H7 (cell line): Measurements from ENCODE around the gene NAGK. TPM values are rescaled to one million over a fixed set of nuclear protein-coding genes. Genes with fewer than 3 reads are reported as not detected.
"Not testable (repeated sequence)": the region's sequence is repeated elsewhere in the genome, so short reads cannot be mapped to it uniquely, and the experiment has no call there.

Experiments
- DNase-seq: peaks from one replicate; pipeline ENCODE4 v3.0.0; 2012
- H3K27me3 ChIP-seq: 2 replicates; pipeline ENCODE4 v1.6.0; 2011; ENCODE audit warnings: mild to moderate bottlenecking, low read length; ENCODE audit not compliant: control insufficient read depth, insufficient read depth
- H3K36me3 ChIP-seq: replicated peaks from 2 replicates; pipeline ENCODE4 v1.5.1; 2011; ENCODE audit warnings: low read length; ENCODE audit not compliant: control insufficient read depth, insufficient read depth
- H3K4me3 ChIP-seq: 2 replicates; pipeline ENCODE4 v1.5.1; 2011; ENCODE audit warnings: low read depth, mild to moderate bottlenecking, control low read depth, low read length, moderate library complexity; ENCODE audit not compliant: insufficient read depth
- total RNA-seq: library from RNA; depleted of rRNA; stranded (reverse); fragments of >200 nt; shearing (Covaris generic); gene quantifications from 2 replicates; pipeline ENCODE4 v1.2.3, GENCODE V29; 2014

NAGK gene
- total RNA-seq, 1 experiment from 2014 or later, result 51.7 TPM

GRCh38 chr2:71082402-71083252 is 14.2 kb downstream of the NAGK start:
- DNase-seq, result no peak
- Histone ChIP-seq H3K27me3 (no peaks in the 10 kb centered on the region), H3K4me3 (no peak overlapping the region), H3K36me3 (peaks cover 3% of the 10 kb centered on the region)

DNA sequence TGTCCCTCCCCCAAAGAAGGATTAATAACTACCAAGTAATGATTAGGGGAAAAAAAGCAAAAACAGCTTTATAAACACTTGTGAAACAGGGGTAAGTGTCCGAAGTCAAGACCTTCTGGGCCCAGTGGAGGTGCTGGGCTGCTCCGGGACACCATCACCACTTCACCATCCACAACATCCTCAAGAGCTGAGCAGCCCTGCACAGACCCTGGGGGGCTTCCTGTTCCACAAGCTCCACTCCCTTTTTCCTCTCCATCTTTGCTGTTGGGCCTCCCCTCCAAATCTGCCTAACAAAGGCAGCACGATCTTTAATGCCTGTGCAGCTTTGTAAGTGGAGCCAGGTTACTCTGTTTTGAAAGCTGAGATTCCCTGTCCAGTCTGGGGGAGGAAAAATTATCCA is 14.8 kb downstream of the NAGK start:
- DNase-seq, H3K36me3 ChIP-seq: not testable (repeated sequence)

DNA sequence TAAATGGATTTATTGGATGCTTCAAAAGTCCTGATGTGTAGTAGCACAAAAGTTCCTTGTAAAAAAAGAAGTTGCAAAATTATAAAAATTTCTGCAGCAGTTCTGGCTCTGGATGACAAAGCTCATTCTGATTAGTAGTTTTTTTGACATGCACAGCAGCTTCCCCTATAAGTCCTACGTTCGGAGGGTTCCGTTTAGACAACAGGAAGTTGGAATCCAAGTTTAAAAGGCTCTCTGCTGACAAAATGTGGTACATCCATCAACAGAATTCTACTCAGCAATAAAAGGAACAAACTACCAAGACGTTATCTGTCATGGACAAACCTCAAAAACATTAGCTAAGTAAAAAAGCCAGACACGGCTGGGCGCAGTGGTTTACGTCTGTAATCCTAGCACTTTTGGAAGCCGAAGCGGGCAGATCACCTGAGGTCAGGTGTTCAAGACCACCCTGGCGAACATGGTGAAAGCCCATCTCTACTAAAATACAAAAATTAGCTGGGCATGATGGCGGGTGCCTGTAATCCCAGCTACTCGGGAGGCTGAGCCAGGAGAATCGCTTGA is 15.4 kb downstream of the NAGK start:
- not testable (repeated sequence) for H3K27me3 ChIP-seq, DNase-seq, H3K4me3 ChIP-seq, H3K36me3 ChIP-seq

More for the DNA sequence above, 14.8 kb downstream of the NAGK start:
- not testable (repeated sequence) for H3K4me3 ChIP-seq, H3K27me3 ChIP-seq

GRCh38 chr2:71085325-71086003 is 17.0 kb downstream of the NAGK start:
- not testable (repeated sequence) for H3K27me3 ChIP-seq, H3K36me3 ChIP-seq, DNase-seq, H3K4me3 ChIP-seq

DNA sequence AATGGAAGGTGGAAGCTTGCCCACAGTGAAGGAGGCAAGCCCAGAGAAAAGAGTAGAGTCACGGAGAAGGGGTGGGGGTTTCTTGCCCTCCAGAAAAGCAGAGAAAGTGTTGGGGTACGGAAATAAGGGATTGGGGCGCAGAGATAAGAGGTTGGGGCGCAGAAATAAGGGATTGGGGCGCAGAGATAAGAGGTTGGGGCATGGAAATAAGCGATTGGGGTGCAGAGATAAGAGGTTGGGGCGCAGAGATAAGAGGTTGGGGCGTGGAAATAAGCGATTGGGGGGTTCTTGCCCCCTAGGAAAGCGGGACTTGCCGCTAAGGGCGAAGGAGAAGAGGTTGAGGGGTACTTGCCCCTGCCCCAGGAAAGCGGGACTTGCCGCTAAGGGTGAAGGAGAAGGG is 21.0 kb downstream of the NAGK start:
- not testable (repeated sequence) for DNase-seq, H3K4me3 ChIP-seq, H3K27me3 ChIP-seq, H3K36me3 ChIP-seq

- not testable (repeated sequence) for H3K36me3 ChIP-seq, H3K4me3 ChIP-seq, DNase-seq, H3K27me3 ChIP-seq
Observed at GRCh38 chr2:71091808-71092207, 23.4 kb downstream of the NAGK start.

GRCh38 chr2:71092491-71093260 is 24.2 kb downstream of the NAGK start:
- H3K36me3 ChIP-seq, H3K27me3 ChIP-seq, DNase-seq, H3K4me3 ChIP-seq: not testable (repeated sequence)

GRCh38 chr2:71100195-71100964 is 31.9 kb downstream of the NAGK start:
- peak; percentile 80 for DNase-seq
- Histone ChIP-seq H3K36me3 (no peaks in the 10 kb centered on the region), H3K27me3 (no peaks in the 10 kb centered on the region), H3K4me3 (no peak overlapping the region)

DNA sequence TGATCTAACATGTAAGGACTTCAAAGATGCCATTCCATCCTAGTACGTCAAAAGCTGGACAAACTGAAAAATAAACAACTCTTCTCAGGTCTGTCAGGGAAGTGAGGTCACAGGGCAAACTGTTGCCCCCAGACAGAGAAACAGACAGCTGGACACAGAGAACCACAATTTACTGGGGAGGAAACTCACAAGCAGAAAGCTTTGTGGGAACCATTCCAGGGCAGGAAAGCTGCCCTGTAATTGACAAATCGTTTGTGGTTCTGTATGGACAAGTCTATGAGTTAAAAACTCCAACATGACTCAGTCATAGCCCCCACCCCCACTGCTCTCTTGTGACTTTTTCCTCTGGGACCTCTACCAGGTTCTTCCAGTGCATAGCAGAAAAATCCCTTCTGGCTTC is 33.2 kb downstream of the NAGK start:
- no peak for DNase-seq
- Histone ChIP-seq H3K4me3 (no peak overlapping the region), H3K36me3 (no peaks in the 10 kb centered on the region), H3K27me3 (no peaks in the 10 kb centered on the region)

GRCh38 chr2:71102981-71103681 is 34.7 kb downstream of the NAGK start:
- Histone ChIP-seq H3K4me3 (no peak overlapping the region), H3K27me3 (no peaks in the 10 kb centered on the region), H3K36me3 (no peaks in the 10 kb centered on the region)
- DNase-seq, result peak; percentile 59

- H3K36me3 ChIP-seq, result no peaks in the 10 kb centered on the region
- H3K4me3 ChIP-seq, result no peak overlapping the region
- DNase-seq, result no peak
- H3K27me3 ChIP-seq, result no peaks in the 10 kb centered on the region
Observed at GRCh38 chr2:71103809-71104208, 35.4 kb downstream of the NAGK start.

GRCh38 chr2:71106463-71106862 is 38.0 kb downstream of the NAGK start:
- not testable (repeated sequence) for H3K27me3 ChIP-seq, H3K4me3 ChIP-seq, DNase-seq, H3K36me3 ChIP-seq

DNA sequence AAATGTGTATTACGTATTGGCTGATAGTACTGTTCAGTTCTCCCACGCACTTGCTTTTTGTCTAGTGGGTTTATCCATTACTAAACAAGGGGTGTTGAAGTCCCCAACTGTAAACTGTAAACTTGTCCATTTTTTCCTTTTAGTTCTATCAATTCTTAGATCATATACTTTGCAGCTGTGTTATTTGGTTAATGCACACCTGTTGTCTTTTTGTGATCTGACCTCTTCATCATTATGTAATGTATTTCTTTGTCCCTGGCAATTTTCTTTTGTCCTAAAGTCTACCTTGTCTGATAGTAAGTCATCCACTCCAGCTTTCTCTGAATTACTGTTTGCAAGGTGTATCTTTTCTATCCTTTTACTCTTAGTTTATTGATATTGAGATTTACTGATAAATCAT is 39.6 kb downstream of the NAGK start:
- H3K36me3 ChIP-seq, result 0 out of 2 replicates have a peak, but pooled peaks cover 1% of the 10 kb centered on the region
- no peak for DNase-seq

More for the DNA sequence above, 39.6 kb downstream of the NAGK start:
- H3K27me3 ChIP-seq, result no peaks in the 10 kb centered on the region
- no peak overlapping the region for H3K4me3 ChIP-seq
